GM10266 (cell line): ENCODE data around the gene MED6.

ENCODE experiments used
- DNase-seq: peaks from one replicate; pipeline ENCODE4 v3.0.0; 2012; ENCODE audit errors: extremely low spot score
- CTCF ChIP-seq: IDR thresholded peaks from 2 replicates; pipeline ENCODE4 v1.5.1; 2012; ENCODE audit warnings: mild to moderate bottlenecking, low read depth; ENCODE audit not compliant: control insufficient read depth, insufficient read depth; ENCODE audit errors: missing control alignments

MED6 gene

GRCh38 chr14:70601162-70601561 is 707 bp upstream of the MED6 start:
- DNase-seq = no peak
- no peak for TF ChIP-seq CTCF

GRCh38 chr14:70599345-70599744 is 1.1 kb downstream of the MED6 start:
- DNase-seq = no peak
- TF ChIP-seq CTCF = no peak

GRCh38 chr14:70597731-70598130 is 2.7 kb downstream of the MED6 start:
- no peak for TF ChIP-seq CTCF
- no peak for DNase-seq

- DNase-seq = no peak
- no peak for TF ChIP-seq CTCF
These were observed 4.8 kb downstream of the MED6 start for GRCh38 chr14:70595443-70596185.

GRCh38 chr14:70594461-70594860 is 6.0 kb downstream of the MED6 start:
- TF ChIP-seq CTCF = no peak
- DNase-seq = no peak

- peak; percentile 42 for TF ChIP-seq CTCF
- no peak for DNase-seq
These were observed 15.2 kb downstream of the MED6 start for GRCh38 chr14:70585231-70585630.

- TF ChIP-seq CTCF = no peak
- no peak for DNase-seq
These were observed 23.6 kb downstream of the MED6 start for GRCh38 chr14:70576891-70577290.
